HG03575 (cell line): ENCODE results near the gene FAM110D.

Experiments
- ATAC-seq: cut with Tn5 transposase; IDR thresholded peaks from one replicate; pipeline ENCODE4 v1.9.1; 2021; ENCODE audit not compliant: unreplicated experiment, insufficient number of reproducible peaks, low FRiP score; ENCODE audit errors: extremely low read depth

FAM110D gene

DNA sequence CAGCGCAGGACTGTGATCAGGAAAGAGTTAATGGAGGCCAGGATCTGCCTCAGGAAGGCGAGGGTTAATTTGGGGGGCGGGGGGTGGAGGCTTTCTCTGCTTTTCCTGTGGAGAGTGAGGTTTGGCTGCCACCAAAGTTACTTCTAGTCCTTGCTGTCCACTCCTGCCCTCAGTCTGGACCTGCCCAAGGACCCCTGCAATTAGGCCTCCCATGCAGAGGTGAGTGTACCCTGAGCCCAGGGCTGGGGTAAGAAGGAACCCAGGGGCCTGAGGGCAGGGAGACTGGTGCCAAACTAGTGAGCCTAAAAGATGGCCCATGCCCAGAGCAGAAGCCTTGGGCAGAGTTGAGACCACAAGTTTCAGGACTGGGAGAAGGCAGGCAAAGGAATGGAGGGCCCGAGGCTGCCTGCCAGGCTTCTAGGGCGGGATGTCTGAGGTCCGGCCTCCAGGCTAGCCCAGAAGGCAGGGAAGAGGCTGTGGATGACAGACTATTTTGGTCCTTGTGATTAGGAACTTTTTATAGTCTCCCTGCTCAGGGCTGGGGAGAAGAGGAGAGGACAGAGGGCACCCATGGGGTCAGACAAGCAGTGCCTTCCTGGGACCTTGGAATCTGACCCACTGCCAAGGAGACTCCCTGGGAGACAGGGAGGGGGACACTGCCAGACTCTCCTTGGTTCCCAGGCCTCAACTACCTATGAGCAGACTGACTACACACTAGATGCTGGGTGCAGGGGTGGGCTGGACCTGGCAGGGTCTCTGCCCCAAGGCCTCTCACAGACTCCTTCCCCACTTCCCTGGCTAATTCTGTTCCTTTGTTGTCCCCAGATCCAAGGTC is at the start of gene FAM110D:
Gene FAM110D, plus strand, starts transcription at position 172 of the 835 bp plus-strand sequence. CDS start 2,213 bp downstream, outside the sequence.
- no peak for ATAC-seq

DNA sequence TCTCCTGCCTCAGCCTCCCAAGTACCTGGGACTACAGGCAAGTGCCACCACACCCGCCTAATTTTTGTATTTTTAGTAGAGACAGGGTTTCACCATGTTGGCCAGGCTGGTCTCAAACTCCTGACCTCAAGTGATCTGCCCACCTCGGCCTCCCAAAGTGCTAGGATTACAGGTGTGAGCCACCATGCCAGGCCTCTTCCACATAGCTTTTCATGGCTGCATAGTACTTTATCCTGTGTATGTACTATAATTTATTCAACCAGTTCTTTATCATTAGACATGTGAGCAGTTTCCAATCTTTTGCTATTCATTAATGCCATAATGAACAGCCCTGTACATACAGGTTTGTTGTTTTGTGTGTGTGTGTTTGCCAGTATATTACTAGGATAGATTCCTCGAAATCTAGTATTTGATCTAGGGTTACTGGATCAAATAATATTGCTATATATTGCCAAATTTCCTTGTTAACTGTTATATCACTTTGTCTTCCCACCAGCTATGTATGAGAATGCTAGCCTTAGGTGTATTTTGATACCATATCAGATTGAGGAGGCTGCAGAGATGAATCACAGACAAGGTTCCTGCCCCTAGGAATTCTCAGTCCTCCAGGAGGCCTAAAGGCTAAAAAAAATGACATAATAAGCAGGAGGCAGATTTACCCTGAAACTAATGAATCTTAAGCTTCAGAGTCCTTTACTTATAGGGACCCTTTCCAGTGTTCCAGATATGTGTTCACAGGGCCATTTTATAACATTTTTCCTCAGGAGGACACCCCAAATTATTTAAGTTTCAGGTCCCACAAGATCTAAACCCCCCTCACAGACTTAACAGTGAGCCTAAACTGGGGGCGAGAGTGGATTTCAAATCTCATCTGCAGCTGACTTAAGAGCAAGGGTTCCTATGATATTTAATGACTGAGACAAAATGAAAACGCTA is 49.4 kb upstream of the FAM110D start:
- no peak for ATAC-seq

- no peak for ATAC-seq
These were observed 47.9 kb upstream of the FAM110D start for GRCh38 chr1:26110731-26111529.

DNA sequence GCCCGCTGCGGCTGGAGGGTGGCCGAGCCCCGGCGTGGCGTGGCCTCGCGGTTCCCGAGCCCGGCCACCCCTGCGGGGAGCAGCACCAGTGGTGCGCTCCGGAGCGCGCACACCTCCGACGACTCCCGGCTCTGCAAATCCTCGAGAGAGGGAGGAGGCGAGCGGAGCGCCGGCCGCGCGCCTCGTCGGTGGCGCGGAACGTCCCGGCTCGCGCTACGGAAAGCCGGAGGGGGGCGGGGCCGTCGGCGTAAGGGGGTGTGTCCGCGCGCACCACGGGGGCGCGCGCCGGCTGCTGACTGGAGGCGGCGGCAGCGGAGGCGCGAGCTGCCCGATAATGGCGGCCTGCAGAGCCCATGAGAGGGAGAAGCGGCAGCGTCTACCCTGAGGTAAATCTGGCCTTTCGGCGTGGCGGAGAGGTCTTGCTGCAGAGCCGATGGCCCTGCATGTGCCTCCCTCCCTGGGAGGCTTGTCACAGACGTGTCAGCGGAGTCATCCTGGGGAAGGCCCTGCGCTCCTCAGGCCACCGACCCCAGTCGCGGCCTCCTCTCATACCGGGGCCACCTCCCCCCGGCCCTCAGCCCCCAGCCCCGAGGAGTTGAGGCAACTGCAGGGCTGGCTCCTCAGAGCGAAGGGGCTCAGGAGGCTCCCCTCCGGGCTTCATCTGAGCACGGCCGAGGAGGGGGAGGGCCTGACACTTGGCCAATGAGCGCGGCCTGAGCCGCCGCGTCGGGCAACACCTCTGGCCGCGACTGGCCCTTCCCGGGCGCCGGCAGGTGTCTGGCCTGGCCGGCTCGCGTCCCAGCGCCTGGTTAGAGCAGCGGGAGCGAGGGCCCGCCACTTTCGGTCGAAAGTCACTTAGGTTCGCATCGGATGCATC is 47.1 kb upstream of the FAM110D start, which contains the start of gene PDIK1L:
Gene PDIK1L, plus strand, starts transcription at position 295 of the 877 bp plus-strand sequence. CDS start 2,485 bp downstream, outside the sequence.
- ATAC-seq, result no peak

GRCh38 chr1:26112407-26112775 is 46.5 kb upstream of the FAM110D start:
- no peak for ATAC-seq

- no peak for ATAC-seq
These were observed 44.5 kb upstream of the FAM110D start for GRCh38 chr1:26114165-26114927.

- ATAC-seq, result no peak
These were observed 38.8 kb upstream of the FAM110D start for GRCh38 chr1:26119892-26120608.

DNA sequence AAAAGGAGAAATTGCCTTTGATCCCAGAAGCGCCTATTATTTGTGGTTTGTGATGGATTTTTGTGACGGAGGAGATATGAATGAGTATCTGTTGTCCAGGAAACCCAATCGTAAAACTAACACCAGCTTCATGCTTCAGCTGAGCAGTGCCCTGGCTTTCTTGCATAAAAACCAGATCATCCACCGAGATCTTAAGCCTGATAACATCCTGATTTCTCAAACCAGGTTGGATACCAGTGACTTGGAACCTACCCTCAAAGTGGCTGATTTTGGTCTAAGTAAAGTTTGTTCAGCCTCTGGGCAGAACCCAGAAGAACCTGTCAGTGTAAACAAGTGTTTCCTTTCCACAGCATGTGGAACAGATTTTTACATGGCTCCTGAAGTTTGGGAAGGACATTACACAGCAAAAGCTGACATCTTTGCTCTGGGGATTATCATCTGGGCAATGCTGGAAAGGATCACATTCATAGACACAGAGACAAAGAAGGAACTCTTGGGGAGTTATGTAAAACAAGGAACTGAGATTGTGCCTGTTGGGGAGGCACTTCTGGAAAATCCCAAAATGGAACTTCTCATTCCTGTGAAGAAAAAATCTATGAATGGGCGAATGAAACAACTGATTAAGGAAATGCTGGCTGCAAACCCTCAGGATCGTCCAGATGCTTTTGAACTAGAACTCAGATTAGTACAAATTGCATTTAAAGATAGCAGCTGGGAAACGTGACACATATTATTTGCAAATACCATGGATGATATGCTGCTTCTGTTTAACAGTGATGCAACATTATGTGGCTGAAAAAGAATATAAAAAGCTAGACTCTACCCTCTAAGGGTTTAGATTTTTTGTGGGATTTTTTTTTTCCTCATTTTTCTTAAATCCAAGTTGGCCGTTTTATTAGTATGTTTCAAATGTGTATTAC is 36.8 kb upstream of the FAM110D start:
- ATAC-seq, result no peak

DNA sequence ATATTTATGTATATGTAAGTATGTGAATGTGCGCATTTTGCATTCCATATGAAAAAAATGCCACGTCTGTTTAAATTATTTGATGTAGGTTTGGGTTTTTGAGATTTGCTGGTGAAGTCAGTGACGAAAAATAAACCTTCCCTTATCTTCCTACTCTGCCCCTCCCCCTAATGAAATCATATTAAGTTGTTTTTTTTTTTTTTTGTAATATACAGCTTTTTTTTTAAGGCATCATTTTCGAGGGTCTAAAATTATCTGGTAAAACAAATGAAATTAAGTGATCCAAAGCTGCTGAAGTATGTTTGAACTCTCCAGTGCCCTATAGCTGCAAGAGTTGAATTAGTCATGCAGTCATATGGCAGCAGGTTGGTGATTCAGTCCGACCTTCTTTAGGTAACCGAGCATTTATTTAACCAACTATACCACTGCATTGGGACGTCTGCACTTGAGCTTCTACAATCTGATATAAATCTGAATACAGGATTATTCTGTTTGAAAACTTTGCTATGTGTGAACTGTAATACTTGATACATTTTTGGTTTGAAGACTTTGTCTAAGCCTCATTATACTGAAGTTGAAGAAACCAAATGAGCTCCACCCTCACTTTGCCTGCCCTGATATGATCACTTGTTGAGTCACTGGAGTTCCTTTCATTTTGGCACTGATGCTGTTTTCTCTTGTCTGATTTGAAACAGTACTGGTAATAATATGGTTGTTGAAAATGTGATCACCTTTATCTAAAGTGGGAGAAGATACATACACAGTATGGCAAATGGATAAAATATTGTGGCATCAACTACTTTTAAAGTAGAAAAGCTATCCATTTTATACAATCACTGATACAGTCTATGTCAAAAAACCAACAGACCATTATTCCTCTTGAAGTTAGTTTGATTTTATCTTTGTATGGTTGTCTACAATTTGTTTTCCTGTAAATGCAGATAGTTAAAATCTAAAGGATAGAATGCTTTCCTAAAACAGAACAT is 35.6 kb upstream of the FAM110D start:
- no peak for ATAC-seq

- ATAC-seq, result no peak
These were observed 34.2 kb upstream of the FAM110D start for GRCh38 chr1:26124418-26125331.

DNA sequence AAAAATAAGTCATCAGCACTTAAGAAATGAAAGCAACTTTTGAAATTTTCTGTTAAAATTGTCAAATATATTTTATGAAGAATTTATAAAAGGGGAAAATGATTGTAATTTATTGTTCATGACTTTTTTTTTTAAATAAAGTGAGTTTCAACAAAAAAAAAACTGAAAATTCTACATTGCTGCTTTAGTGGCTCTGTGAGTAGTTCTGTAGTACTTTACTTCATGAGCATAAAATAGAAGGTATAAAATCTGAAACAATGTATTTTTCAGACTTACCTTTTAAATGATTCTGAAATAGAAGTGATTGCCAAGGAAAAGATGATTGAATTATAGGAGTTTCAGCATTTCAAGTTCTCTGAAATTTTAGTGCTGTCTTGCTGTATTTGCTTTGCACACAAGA is 33.5 kb upstream of the FAM110D start:
- no peak for ATAC-seq

- no peak for ATAC-seq
These were observed 32.9 kb upstream of the FAM110D start for GRCh38 chr1:26125946-26126320.

DNA sequence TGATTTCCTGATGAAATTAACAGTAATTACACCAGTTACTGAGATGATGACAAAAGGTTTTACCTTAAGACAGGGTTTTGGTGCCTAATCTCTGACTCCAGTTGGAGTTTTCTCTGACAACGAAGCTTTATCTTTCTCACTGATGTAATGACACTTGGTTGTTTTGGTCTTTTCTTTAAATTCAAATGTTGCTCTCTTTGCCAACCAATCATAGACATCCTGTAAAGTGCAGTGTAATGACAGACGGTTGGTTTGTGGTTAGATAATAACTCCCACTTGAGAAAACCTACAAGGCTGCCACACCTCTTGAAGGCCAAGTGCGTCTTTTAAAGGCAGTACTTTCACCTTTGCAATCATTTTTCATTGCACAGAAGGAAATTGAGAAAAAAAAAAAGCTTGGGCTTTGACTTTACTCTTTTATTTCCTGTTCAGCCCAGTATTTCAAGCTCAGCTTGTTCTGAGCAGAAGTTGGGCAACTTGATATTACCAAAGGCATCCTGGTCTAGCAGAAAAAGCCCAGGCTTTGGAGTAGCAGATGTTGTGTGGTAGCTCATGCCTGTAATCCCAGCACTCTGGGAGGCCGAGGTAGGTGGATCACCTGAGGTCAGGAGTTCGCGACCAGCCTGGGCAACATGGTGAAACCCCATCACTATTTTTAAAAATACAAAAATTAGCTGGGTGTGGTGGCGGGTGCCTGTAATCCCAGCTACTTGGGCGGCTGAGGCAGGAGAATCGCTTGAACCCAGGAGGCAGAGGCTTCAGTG is 32.4 kb upstream of the FAM110D start:
- ATAC-seq, result no peak
